Calu3 (cell line): ENCODE results near the gene ADAMTS5. TPM values are rescaled to one million over a fixed set of nuclear protein-coding genes. Genes with fewer than 3 reads are reported as not detected.

Experiments used
- BruUV-seq: library from RNA; stranded (reverse); fragments of 400-500 nt; replicated peaks from 2 replicates; lab custom pipeline; 2021; lab: Mats Ljungman, UMichigan
- CTCF ChIA-PET: fragments of 300-600 bp; sonication (Branson Sonifier 250); formaldehyde crosslinking; loops from one replicate; lab custom pipeline; 2022; ENCODE audit warnings: antibody characterized with exemption; lab: Charles Lee
- DNase-seq: peaks from one replicate; pipeline ENCODE4 v3.0.0; 2022
- H3K27ac Mint-ChIP-seq: one replicate; pipeline ENCODE4 v1.8.0; 2022; ENCODE audit warnings: mixed read lengths; ENCODE audit not compliant: unreplicated experiment
- H3K27me3 Mint-ChIP-seq: one replicate; pipeline ENCODE4 v1.8.0; 2022; ENCODE audit warnings: mixed read lengths; ENCODE audit not compliant: unreplicated experiment
- H3K36me3 Mint-ChIP-seq: one replicate; pipeline ENCODE4 v1.8.0; 2022; ENCODE audit warnings: mild to moderate bottlenecking, moderate library complexity, mixed read lengths; ENCODE audit not compliant: insufficient read depth, unreplicated experiment
- H3K4me1 Mint-ChIP-seq: one replicate; pipeline ENCODE4 v1.8.0; 2022; ENCODE audit warnings: mild to moderate bottlenecking, low read depth, mixed read lengths; ENCODE audit not compliant: unreplicated experiment
- H3K4me3 Mint-ChIP-seq: one replicate; pipeline ENCODE4 v1.8.0; 2022; ENCODE audit warnings: mild to moderate bottlenecking, low read depth, moderate library complexity, mixed read lengths; ENCODE audit not compliant: unreplicated experiment
- H3K9me3 Mint-ChIP-seq: one replicate; pipeline ENCODE4 v1.8.0; 2022; ENCODE audit warnings: low read depth, mixed read lengths; ENCODE audit not compliant: unreplicated experiment
- CTCF ChIP-seq: fragments of 200-600 bp; IDR thresholded peaks from one replicate; pipeline ENCODE4 v1.8.0; 2022; ENCODE audit warnings: antibody characterized with exemption; ENCODE audit not compliant: unreplicated experiment
- intact Hi-C: fragments of 100-400 bp; cut with micrococcal nuclease; formaldehyde crosslinking; loops from one replicate; pipeline ENCODE4 v1.10.0; 2022; ENCODE audit not compliant: unreplicated experiment
- microRNA-seq: library from miRNA; unstranded; fragments of <30 nt; microRNA quantifications from one replicate; pipeline ENCODE4 v1.2.0, GENCODE V29; 2022
- total RNA-seq: library from RNA; stranded (reverse); gene quantifications from 2 replicates; pipeline ENCODE4 v1.2.3, GENCODE V29; 2022

The ADAMTS5 gene
- total RNA-seq, 1 experiment from 2014 or later = not detected

GRCh38 chr21:26883768-26884167, 83.1 kb downstream of the ADAMTS5 start:
- no peak for DNase-seq
- Mint-ChIP-seq H3K27ac (no peak overlapping the region), H3K4me1 (no peaks in the 10 kb centered on the region), H3K9me3 (peaks cover 10% of the 10 kb centered on the region), H3K36me3 (no peaks in the 10 kb centered on the region), H3K27me3 (no peaks in the 10 kb centered on the region), H3K4me3 (no peak overlapping the region)
- CTCF ChIA-PET = no interaction called here
- no TSS peak for BruUV-seq
- intact Hi-C loops = no loop called here
- no peak for TF ChIP-seq CTCF

GRCh38 chr21:26881504-26882228, 85.2 kb downstream of the ADAMTS5 start:
- BruUV-seq = no TSS peak
- H3K27ac Mint-ChIP-seq = no peak overlapping the region
- H3K27me3 Mint-ChIP-seq = no peaks in the 10 kb centered on the region
- CTCF ChIA-PET = interaction anchor here (0.6 kb wide), 1 partner anchor 819 kb away, joined by 3 read pairs; no protein-coding TSS in a partner anchor
- no peaks in the 10 kb centered on the region for H3K4me1 Mint-ChIP-seq
- H3K36me3 Mint-ChIP-seq = no peaks in the 10 kb centered on the region
- no peak for TF ChIP-seq CTCF
- H3K9me3 Mint-ChIP-seq = peaks cover 6% of the 10 kb centered on the region
- DNase-seq = no peak
- H3K4me3 Mint-ChIP-seq = no peak overlapping the region
- intact Hi-C loops = loop anchor here (1.0 kb wide), 1 partner anchor 683 kb away; no protein-coding TSS in a partner anchor

- no peaks in the 10 kb centered on the region for H3K4me1 Mint-ChIP-seq
- intact Hi-C loops = no loop called here
- no peak for TF ChIP-seq CTCF
- H3K27ac Mint-ChIP-seq = no peak overlapping the region
- DNase-seq = no peak
- BruUV-seq = no TSS peak
- no peaks in the 10 kb centered on the region for H3K9me3 Mint-ChIP-seq
- CTCF ChIA-PET = no interaction called here
- no peaks in the 10 kb centered on the region for H3K36me3 Mint-ChIP-seq
- H3K4me3 Mint-ChIP-seq = no peak overlapping the region
- no peaks in the 10 kb centered on the region for H3K27me3 Mint-ChIP-seq
Observed at GRCh38 chr21:26877018-26877417, 89.9 kb downstream of the ADAMTS5 start.

- H3K36me3 Mint-ChIP-seq = no peaks in the 10 kb centered on the region
Observed at GRCh38 chr21:26874347-26874746, 92.5 kb downstream of the ADAMTS5 start.

More at GRCh38 chr21:26874347-26874746, 92.5 kb downstream of the ADAMTS5 start:
- no peak overlapping the region for H3K27ac Mint-ChIP-seq
- DNase-seq = no peak
- BruUV-seq = no TSS peak
- H3K9me3 Mint-ChIP-seq = no peaks in the 10 kb centered on the region
- H3K27me3 Mint-ChIP-seq = no peaks in the 10 kb centered on the region
- H3K4me1 Mint-ChIP-seq = peaks cover 9% of the 10 kb centered on the region
- intact Hi-C loops = no loop called here
- CTCF ChIA-PET = no interaction called here
- no peak for TF ChIP-seq CTCF
- no peak overlapping the region for H3K4me3 Mint-ChIP-seq

Small RNA genes within 50 kb of the gene (microRNA-seq; reads per million reads assigned to microRNA genes)
- not detected for gene MIR4759

Other genes starting within 250 kb of the ADAMTS5 start
- gene ADAMTS1, start 121.7 kb downstream of the ADAMTS5 start, total RNA-seq = 3.5 and 4.1 TPM in 2 replicates